Progenitor cell of endocrine pancreas (in vitro differentiated cells): ENCODE results near the gene HINFP. TPM values are rescaled to one million over a fixed set of nuclear protein-coding genes. Genes with fewer than 3 reads are reported as not detected.
A peak's percentile ranks its signal among the peaks of the same experiment; 100 is the strongest.

Source experiments
- DNase-seq: peaks from one replicate; pipeline ENCODE4 v3.0.0; 2021; ENCODE audit warnings: low spot score; ENCODE audit not compliant: unreplicated experiment
- H3K27ac Mint-ChIP-seq: 2 replicates; pipeline ENCODE4 v1.8.0; 2021; ENCODE audit warnings: mild to moderate bottlenecking, moderate library complexity, mixed read lengths
- H3K27me3 Mint-ChIP-seq: 2 replicates; pipeline ENCODE4 v1.8.0; 2021; ENCODE audit warnings: mixed read lengths
- H3K36me3 Mint-ChIP-seq: 2 replicates; pipeline ENCODE4 v1.8.0; 2022; ENCODE audit warnings: mixed read lengths; ENCODE audit not compliant: insufficient read depth
- H3K4me1 Mint-ChIP-seq: 2 replicates; pipeline ENCODE4 v1.8.0; 2021; ENCODE audit warnings: low read depth, mixed read lengths
- H3K4me3 Mint-ChIP-seq: 2 replicates; pipeline ENCODE4 v1.8.0; 2021; ENCODE audit warnings: low read depth, mild to moderate bottlenecking, moderate library complexity, mixed read lengths
- H3K9me3 Mint-ChIP-seq: 2 replicates; pipeline ENCODE4 v1.8.0; 2021; ENCODE audit warnings: low read depth, mixed read lengths
- total RNA-seq: library from RNA; stranded (reverse); gene quantifications from 2 replicates; pipeline ENCODE4 v1.2.1, GENCODE V29; 2021
- TF ChIP-seq, protein P1 (sequence below): fragments of 200-600 bp; sonication (generic); IDR thresholded peaks from one replicate; pipeline ENCODE4 v1.5.0; 2021; ENCODE audit warnings: antibody characterized with exemption, mild to moderate bottlenecking; ENCODE audit not compliant: unreplicated experiment

HINFP gene
- total RNA-seq, 1 donor from 2014 or later, result 48.7 TPM

DNA sequence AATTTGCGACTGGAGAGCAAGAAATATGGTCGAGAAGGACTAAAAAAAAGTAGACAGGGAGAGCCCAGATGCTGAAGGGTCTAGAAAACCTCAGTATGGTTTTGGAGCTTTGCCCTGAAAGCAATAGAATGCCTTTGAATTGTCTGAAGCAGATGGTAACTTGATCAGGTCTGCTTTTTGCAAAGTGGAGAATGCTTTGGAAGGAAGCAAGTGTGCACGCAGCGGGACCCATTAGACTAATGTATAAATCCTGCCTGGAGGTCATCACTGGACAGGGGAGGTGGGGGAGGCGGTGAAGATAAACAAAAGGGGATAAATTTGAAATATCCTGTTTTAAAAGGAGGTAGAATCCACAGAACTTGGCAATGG lies 757 bp upstream of the HINFP start:
- DNase-seq, result no peak
- peak overlapping the region; percentile 84 for H3K27ac Mint-ChIP-seq
- H3K27me3 Mint-ChIP-seq, result no peaks in the 10 kb centered on the region
- peak overlapping the region; percentile 93 for H3K4me3 Mint-ChIP-seq
- peaks cover 21% of the 10 kb centered on the region for H3K4me1 Mint-ChIP-seq
- H3K9me3 Mint-ChIP-seq, result no peaks in the 10 kb centered on the region
- TF ChIP-seq, protein P1, sequence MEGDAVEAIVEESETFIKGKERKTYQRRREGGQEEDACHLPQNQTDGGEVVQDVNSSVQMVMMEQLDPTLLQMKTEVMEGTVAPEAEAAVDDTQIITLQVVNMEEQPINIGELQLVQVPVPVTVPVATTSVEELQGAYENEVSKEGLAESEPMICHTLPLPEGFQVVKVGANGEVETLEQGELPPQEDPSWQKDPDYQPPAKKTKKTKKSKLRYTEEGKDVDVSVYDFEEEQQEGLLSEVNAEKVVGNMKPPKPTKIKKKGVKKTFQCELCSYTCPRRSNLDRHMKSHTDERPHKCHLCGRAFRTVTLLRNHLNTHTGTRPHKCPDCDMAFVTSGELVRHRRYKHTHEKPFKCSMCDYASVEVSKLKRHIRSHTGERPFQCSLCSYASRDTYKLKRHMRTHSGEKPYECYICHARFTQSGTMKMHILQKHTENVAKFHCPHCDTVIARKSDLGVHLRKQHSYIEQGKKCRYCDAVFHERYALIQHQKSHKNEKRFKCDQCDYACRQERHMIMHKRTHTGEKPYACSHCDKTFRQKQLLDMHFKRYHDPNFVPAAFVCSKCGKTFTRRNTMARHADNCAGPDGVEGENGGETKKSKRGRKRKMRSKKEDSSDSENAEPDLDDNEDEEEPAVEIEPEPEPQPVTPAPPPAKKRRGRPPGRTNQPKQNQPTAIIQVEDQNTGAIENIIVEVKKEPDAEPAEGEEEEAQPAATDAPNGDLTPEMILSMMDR, result no peak
- peaks cover 4% of the 10 kb centered on the region for H3K36me3 Mint-ChIP-seq

- H3K27me3 Mint-ChIP-seq, result no peaks in the 10 kb centered on the region
- H3K27ac Mint-ChIP-seq, result peak overlapping the region; percentile 96
- H3K4me3 Mint-ChIP-seq, result peak overlapping the region; percentile 93
- peaks cover 21% of the 10 kb centered on the region for H3K4me1 Mint-ChIP-seq
- H3K9me3 Mint-ChIP-seq, result no peaks in the 10 kb centered on the region
- TF ChIP-seq, protein P1, result no peak
- H3K36me3 Mint-ChIP-seq, result peaks cover 4% of the 10 kb centered on the region
- DNase-seq, result no peak
Measured at GRCh38 chr11:119121811-119122124, 388 bp downstream of the HINFP start.

- no peaks in the 10 kb centered on the region for H3K27me3 Mint-ChIP-seq
- TF ChIP-seq, protein P1, result no peak
- H3K27ac Mint-ChIP-seq, result no peak overlapping the region
- H3K9me3 Mint-ChIP-seq, result no peaks in the 10 kb centered on the region
- peaks cover 14% of the 10 kb centered on the region for H3K4me1 Mint-ChIP-seq
- H3K36me3 Mint-ChIP-seq, result peaks cover 7% of the 10 kb centered on the region
- DNase-seq, result no peak
- H3K4me3 Mint-ChIP-seq, result no peak overlapping the region
Measured at GRCh38 chr11:119125821-119126220, 4.4 kb downstream of the HINFP start.

GRCh38 chr11:119126675-119127268 lies 5.4 kb downstream of the HINFP start:
- no peak overlapping the region for H3K4me3 Mint-ChIP-seq
- peaks cover 11% of the 10 kb centered on the region for H3K4me1 Mint-ChIP-seq
- H3K36me3 Mint-ChIP-seq, result peaks cover 7% of the 10 kb centered on the region
- no peak for DNase-seq
- no peak overlapping the region for H3K27ac Mint-ChIP-seq
- H3K9me3 Mint-ChIP-seq, result no peaks in the 10 kb centered on the region
- no peaks in the 10 kb centered on the region for H3K27me3 Mint-ChIP-seq
- TF ChIP-seq, protein P1, result no peak

- TF ChIP-seq, protein P1, result no peak
- Mint-ChIP-seq H3K36me3 (peaks cover 11% of the 10 kb centered on the region), H3K27me3 (no peaks in the 10 kb centered on the region), H3K4me1 (no peaks in the 10 kb centered on the region), H3K9me3 (no peaks in the 10 kb centered on the region), H3K27ac (no peak overlapping the region), H3K4me3 (no peak overlapping the region)
- no peak for DNase-seq
Measured at GRCh38 chr11:119130662-119131061, 9.3 kb downstream of the HINFP start.
